ENCODE measurements around the gene COPS4. TPM values are rescaled to one million over a fixed set of nuclear protein-coding genes. Genes with fewer than 3 reads are reported as not detected.
"Not testable (repeated sequence)": the region's sequence is repeated elsewhere in the genome, so short reads cannot be mapped to it uniquely, and the experiment has no call there.

Gene COPS4
- total and polyA plus RNA-seq, 12 donors: 13.4 to 110 (median 45.5) TPM

DNA sequence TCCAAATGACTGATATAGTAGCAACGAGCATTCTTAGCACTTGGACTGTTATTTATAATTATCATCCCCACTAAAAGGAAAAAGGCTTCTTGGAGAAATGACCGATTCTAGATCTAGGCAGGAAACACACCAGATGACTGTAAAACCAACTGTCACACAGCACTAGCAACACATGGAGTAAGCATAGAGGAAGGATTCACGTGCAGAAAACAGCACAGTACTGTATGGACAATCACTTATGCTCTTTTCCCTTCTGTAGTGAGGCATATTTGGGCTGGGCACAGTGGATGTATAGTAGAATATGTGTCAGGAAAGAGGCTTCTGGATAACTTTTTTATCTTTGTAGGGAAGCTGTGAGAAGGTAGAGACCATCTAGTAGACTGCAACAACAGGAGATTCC lies 6.0 kb upstream of the COPS4 start:
- H3K27me3 ChIP-seq: no peaks in the 10 kb centered on the region
- intact Hi-C loops (cut with DNase I): no loop called here
- no peak overlapping the region for H3K4me3 ChIP-seq
- H3K36me3 ChIP-seq (replicated peaks in 1 of 2): no peaks in the 10 kb centered on the region
- H3K9me3 ChIP-seq (replicated peaks in 1 of 3): no peaks in the 10 kb centered on the region
- TF ChIP-seq, protein P1, sequence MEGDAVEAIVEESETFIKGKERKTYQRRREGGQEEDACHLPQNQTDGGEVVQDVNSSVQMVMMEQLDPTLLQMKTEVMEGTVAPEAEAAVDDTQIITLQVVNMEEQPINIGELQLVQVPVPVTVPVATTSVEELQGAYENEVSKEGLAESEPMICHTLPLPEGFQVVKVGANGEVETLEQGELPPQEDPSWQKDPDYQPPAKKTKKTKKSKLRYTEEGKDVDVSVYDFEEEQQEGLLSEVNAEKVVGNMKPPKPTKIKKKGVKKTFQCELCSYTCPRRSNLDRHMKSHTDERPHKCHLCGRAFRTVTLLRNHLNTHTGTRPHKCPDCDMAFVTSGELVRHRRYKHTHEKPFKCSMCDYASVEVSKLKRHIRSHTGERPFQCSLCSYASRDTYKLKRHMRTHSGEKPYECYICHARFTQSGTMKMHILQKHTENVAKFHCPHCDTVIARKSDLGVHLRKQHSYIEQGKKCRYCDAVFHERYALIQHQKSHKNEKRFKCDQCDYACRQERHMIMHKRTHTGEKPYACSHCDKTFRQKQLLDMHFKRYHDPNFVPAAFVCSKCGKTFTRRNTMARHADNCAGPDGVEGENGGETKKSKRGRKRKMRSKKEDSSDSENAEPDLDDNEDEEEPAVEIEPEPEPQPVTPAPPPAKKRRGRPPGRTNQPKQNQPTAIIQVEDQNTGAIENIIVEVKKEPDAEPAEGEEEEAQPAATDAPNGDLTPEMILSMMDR (IDR thresholded peaks at IDR 0.05): no peak
- no peak for TF ChIP-seq POLR2A (IDR thresholded peaks at IDR 0.05)
- H3K4me1 ChIP-seq (replicated peaks in 1 of 2): no peaks in the 10 kb centered on the region
- H3K27ac ChIP-seq: no peak overlapping the region
- WGBS, 4 donors: 40 to 54% (median 51%) methylated on average over 3 of the region's 3 CpGs
- DNase-seq: no peak

DNA sequence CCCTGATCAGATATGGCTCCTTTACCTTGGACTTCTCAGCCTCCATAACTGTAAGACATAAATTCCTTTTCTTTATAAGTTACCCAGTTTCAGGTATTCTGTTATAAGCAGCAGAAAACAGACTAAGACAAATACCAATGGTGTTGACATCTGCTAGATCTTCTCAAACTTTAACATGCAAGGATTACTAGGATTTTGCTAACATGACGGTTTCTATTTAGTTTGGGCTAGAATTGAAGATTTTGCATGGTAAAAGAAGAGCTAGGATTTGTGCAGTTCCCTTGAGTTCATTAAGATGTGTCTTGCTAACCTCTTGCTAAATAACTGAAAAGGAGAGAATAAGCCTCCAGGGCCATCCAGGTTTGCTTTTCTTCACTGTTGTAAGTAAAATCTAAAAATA lies 5.3 kb upstream of the COPS4 start:
- 51 to 70% (median 63%) methylated on average over 1 of the region's 1 CpG for WGBS, 4 donors
- Histone ChIP-seq H3K27me3 (no peaks in the 10 kb centered on the region), H3K4me3 (no peak overlapping the region), H3K27ac (no peak overlapping the region), H3K4me1 (replicated peaks in 1 of 2) (no peaks in the 10 kb centered on the region), H3K36me3 (replicated peaks in 1 of 2) (no peaks in the 10 kb centered on the region), H3K9me3 (replicated peaks in 1 of 3) (no peaks in the 10 kb centered on the region)
- TF ChIP-seq, protein P1 (IDR thresholded peaks at IDR 0.05): no peak
- TF ChIP-seq POLR2A (IDR thresholded peaks at IDR 0.05): no peak
- DNase-seq: no peak
- intact Hi-C loops (cut with DNase I): no loop called here

DNA sequence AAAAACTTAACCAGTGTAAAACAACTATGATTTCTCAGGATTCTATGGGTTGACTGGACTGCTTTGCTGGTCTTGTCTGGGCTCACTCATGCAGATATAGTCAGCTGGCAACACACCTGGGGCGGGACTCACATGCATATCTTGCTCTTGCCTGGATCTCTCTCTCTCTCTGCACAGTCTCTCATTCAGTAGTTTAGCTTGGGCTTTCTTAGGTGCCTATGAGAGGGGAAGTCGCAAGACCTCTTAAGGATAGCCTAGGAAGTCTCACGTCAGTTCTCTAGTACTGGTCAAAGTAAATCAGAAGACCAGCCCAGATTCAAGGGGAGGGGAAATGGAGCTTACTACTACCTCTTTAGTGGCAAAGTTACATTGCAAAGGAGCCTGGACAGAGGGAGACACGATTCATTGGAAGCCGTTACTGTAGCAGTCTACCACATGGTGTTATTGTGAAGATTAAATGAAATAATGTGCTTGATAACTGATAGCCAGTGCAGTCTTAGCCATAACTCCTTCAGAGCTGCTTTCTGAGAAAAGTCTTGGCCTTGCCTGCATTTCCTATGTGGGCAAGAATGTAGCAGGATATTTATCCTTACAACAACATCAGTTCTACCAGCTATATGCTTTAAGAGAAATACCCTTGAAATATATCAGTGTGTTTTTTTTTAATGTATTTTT lies 2.1 kb downstream of the COPS4 start:
- TF ChIP-seq, protein P1 (IDR thresholded peaks at IDR 0.05): no peak
- no peak for TF ChIP-seq POLR2A (IDR thresholded peaks at IDR 0.05)
- intact Hi-C loops (cut with DNase I): no loop called here
- no peak overlapping the region for H3K4me3 ChIP-seq
- 71 to 83% (median 74%) methylated on average over 5 of the region's 5 CpGs for WGBS, 4 donors
- no peaks in the 10 kb centered on the region for H3K27me3 ChIP-seq
- peaks cover 0 to 23% of the 10 kb centered on the region in 2 donors for H3K4me1 ChIP-seq (replicated peaks in 1 of 2)
- no peak overlapping the region for H3K27ac ChIP-seq
- no peak for DNase-seq
- H3K9me3 ChIP-seq (replicated peaks in 1 of 3): no peaks in the 10 kb centered on the region
- no peaks in the 10 kb centered on the region for H3K36me3 ChIP-seq (replicated peaks in 1 of 2)

DNA sequence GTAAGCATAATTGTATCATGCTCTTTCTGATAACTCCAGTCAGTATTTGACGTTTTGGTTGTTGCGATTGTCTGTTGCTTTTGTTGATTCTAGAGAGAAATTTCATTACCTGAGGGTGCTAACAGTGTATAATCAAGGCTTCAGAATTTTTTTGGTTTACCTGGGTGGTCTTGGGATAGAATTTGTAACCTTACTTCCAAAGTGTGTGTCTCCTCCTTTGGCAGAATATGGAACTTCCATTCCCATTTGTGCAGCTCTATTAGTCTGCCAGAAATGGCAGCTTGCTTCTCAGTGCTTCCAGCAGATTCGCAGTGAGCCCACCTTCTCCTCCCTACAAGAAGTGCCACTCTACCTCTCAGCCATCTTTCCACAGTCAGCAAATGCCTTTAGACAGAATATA lies 5.3 kb downstream of the COPS4 start:
- TF ChIP-seq, protein P1 (IDR thresholded peaks at IDR 0.05): no peak
- TF ChIP-seq POLR2A (IDR thresholded peaks at IDR 0.05): no peak
- Histone ChIP-seq H3K9me3 (replicated peaks in 1 of 3) (no peaks in the 10 kb centered on the region), H3K4me1 (replicated peaks in 1 of 2) (peaks cover 6 to 33% of the 10 kb centered on the region in 2 donors), H3K27ac (no peak overlapping the region), H3K27me3 (no peaks in the 10 kb centered on the region), H3K4me3 (no peak overlapping the region), H3K36me3 (replicated peaks in 1 of 2) (no peaks in the 10 kb centered on the region)
- whole genome bisulfite sequencing, 4 donors: 85 to 90% (median 89%) methylated on average over 3 of the region's 3 CpGs
- DNase-seq: no peak
- intact Hi-C loops (cut with DNase I): no loop called here

DNA sequence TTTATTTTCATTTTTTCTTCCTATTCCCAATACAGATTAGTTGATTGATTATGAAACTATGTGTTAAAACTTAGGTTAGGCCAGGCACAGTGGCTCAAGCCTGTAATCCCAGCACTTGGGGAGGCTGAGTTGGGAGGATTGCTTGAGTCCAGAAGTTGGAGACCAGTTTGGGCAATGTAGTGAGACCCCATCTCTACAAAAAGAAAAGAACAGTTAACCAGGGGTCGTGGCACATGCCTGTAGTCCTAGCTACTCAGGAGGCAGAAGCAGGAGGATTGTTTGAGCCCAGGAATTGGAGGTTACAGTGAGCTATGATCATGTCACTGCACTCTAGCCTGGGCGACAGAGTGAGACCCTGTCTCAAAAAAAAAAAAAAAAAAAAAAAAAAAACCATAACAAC lies 8.2 kb downstream of the COPS4 start:
- H3K4me3 ChIP-seq; H3K9me3 ChIP-seq (replicated peaks in 1 of 3); DNase-seq; H3K27me3 ChIP-seq; H3K27ac ChIP-seq; intact Hi-C loops (cut with DNase I); H3K36me3 ChIP-seq (replicated peaks in 1 of 2): not testable (repeated sequence)
- H3K4me1 ChIP-seq (replicated peaks in 1 of 2): peaks cover 6 to 20% of the 10 kb centered on the region in 2 donors
- WGBS, 4 donors: 79 to 97% (median 90%) methylated on average over 2 of the region's 2 CpGs

Measured in adrenal gland (tissue), 12 donors.